H9 (cell line): ENCODE measurements around the gene ITGA11. TPM values are rescaled to one million over a fixed set of nuclear protein-coding genes. Genes with fewer than 3 reads are reported as not detected.

Experiments used
- DNase-seq: peaks from one replicate; pipeline ENCODE4 v3.0.0-alpha.2; 2017
- H2AFZ ChIP-seq: one replicate; pipeline ENCODE4 v1.6.1; 2013; ENCODE audit warnings: mild to moderate bottlenecking, low read length, control low read depth, moderate library complexity
- H2AK5ac ChIP-seq: 2 replicates; pipeline ENCODE4 v1.6.1; 2013; ENCODE audit warnings: low read length, control low read depth, mixed read lengths; ENCODE audit not compliant: insufficient read length
- H2BK120ac ChIP-seq: one replicate; pipeline ENCODE4 v1.6.1; 2013; ENCODE audit warnings: low read depth, mild to moderate bottlenecking, low read length, control low read depth, inconsistent platforms; ENCODE audit not compliant: poor library complexity, severe bottlenecking
- H2BK12ac ChIP-seq: 2 replicates; pipeline ENCODE4 v1.6.1; 2013; ENCODE audit warnings: low read length, control low read depth, mixed read lengths, low read depth; ENCODE audit not compliant: insufficient read length
- H2BK15ac ChIP-seq: 2 replicates; pipeline ENCODE4 v1.6.1; 2013; ENCODE audit warnings: low read depth, low read length, control low read depth
- H2BK20ac ChIP-seq: one replicate; pipeline ENCODE4 v1.6.1; 2013; ENCODE audit warnings: low read depth, mild to moderate bottlenecking, low read length, control low read depth, inconsistent platforms; ENCODE audit not compliant: poor library complexity, severe bottlenecking
- H2BK5ac ChIP-seq: 2 replicates; pipeline ENCODE4 v1.6.1; 2013; ENCODE audit warnings: low read length, control low read depth, mixed read lengths; ENCODE audit not compliant: insufficient read length
- H3K14ac ChIP-seq: 2 replicates; pipeline ENCODE4 v1.6.1; 2013; ENCODE audit warnings: low read length, control low read depth; ENCODE audit not compliant: insufficient read depth
- H3K18ac ChIP-seq: 2 replicates; pipeline ENCODE4 v1.6.1; 2013; ENCODE audit warnings: low read depth, mild to moderate bottlenecking, mixed read lengths, low read length, control low read depth; ENCODE audit not compliant: insufficient read length
- H3K23ac ChIP-seq: 2 replicates; pipeline ENCODE4 v1.6.1; 2013; ENCODE audit warnings: low read length, control low read depth, mixed read lengths, low read depth; ENCODE audit not compliant: insufficient read length
- H3K23me2 ChIP-seq: 2 replicates; pipeline ENCODE4 v1.6.1; 2013; ENCODE audit warnings: low read depth, mild to moderate bottlenecking, mixed read lengths, low read length, control low read depth; ENCODE audit not compliant: insufficient read length, poor library complexity, severe bottlenecking
- H3K27ac ChIP-seq: 2 replicates; pipeline ENCODE4 v1.5.1; 2013; ENCODE audit warnings: low read length, control low read depth, mixed read lengths, low read depth; ENCODE audit not compliant: insufficient read length
- H3K27me3 ChIP-seq: 2 replicates; pipeline ENCODE4 v1.6.1; 2013; ENCODE audit warnings: low read length, control low read depth, inconsistent platforms; ENCODE audit not compliant: insufficient read depth
- H3K4ac ChIP-seq: 2 replicates; pipeline ENCODE4 v1.6.1; 2013; ENCODE audit warnings: low read depth, mild to moderate bottlenecking, control low read depth, inconsistent platforms, low read length, moderate library complexity
- H3K4me1 ChIP-seq: 2 replicates; pipeline ENCODE4 v1.6.1; 2013; ENCODE audit warnings: low read length, control low read depth, inconsistent platforms; ENCODE audit not compliant: insufficient read depth
- H3K4me2 ChIP-seq: 2 replicates; pipeline ENCODE4 v1.6.1; 2013; ENCODE audit warnings: low read length, control low read depth, mixed read lengths; ENCODE audit not compliant: insufficient read length, insufficient read depth
- H3K56ac ChIP-seq: 2 replicates; pipeline ENCODE4 v1.6.1; 2013; ENCODE audit warnings: low read depth, mild to moderate bottlenecking, mixed read lengths, low read length, control low read depth; ENCODE audit not compliant: insufficient read length
- H3K79me1 ChIP-seq: 2 replicates; pipeline ENCODE4 v1.6.1; 2013; ENCODE audit warnings: low read depth, mild to moderate bottlenecking, moderate library complexity, low read length, control low read depth, inconsistent platforms; ENCODE audit not compliant: insufficient read depth, poor library complexity, severe bottlenecking
- H3K79me2 ChIP-seq: 2 replicates; pipeline ENCODE4 v1.6.1; 2013; ENCODE audit warnings: low read length, control low read depth, inconsistent platforms; ENCODE audit not compliant: insufficient read depth
- H3K9ac ChIP-seq: 2 replicates; pipeline ENCODE4 v1.6.1; 2013; ENCODE audit warnings: low read length, control low read depth, mixed read lengths; ENCODE audit not compliant: insufficient read length; ENCODE audit errors: extremely low read depth
- H3K9me3 ChIP-seq: one replicate; pipeline ENCODE4 v1.6.1; 2013; ENCODE audit warnings: low read depth, low read length, inconsistent platforms; ENCODE audit not compliant: control insufficient read depth
- H3T11ph ChIP-seq: one replicate; pipeline ENCODE4 v1.6.1; 2013; ENCODE audit warnings: mild to moderate bottlenecking, low read length, control low read depth, inconsistent platforms
- H4K20me1 ChIP-seq: one replicate; pipeline ENCODE4 v1.6.1; 2013; ENCODE audit not compliant: control insufficient read depth, insufficient read length, insufficient read depth
- H4K5ac ChIP-seq: 2 replicates; pipeline ENCODE4 v1.6.1; 2013; ENCODE audit warnings: low read depth, mild to moderate bottlenecking, mixed read lengths, low read length, control low read depth; ENCODE audit not compliant: insufficient read length
- H4K8ac ChIP-seq: replicated peaks from 2 replicates; pipeline ENCODE4 v1.6.1; 2013; ENCODE audit warnings: low read length, control low read depth, mixed read lengths, low read depth; ENCODE audit not compliant: insufficient read length
- H4K91ac ChIP-seq: 2 replicates; pipeline ENCODE4 v1.6.1; 2013; ENCODE audit warnings: low read depth, mild to moderate bottlenecking, moderate library complexity, mixed read lengths, low read length, control low read depth; ENCODE audit not compliant: insufficient read length
- H3K27ac Mint-ChIP-seq, 3 experiments: 2 replicates in 2 of 3; 3 replicates in 1 of 3; pipeline ENCODE4 v1.8.0; 2020 to 2021; ENCODE audit warnings: mixed read lengths in 3 of 3, mild to moderate bottlenecking in 1 of 3, moderate library complexity in 1 of 3
- H3K27me3 Mint-ChIP-seq: 2 replicates; pipeline ENCODE4 v1.8.0; 2021; ENCODE audit warnings: low read depth, mild to moderate bottlenecking, moderate library complexity, mixed read lengths
- H3K36me3 Mint-ChIP-seq, 3 experiments: 2 replicates in 2 of 3; 3 replicates in 1 of 3; pipeline ENCODE4 v1.8.0; 2020 to 2021; ENCODE audit warnings: low read depth in 3 of 3, mixed read lengths in 3 of 3; ENCODE audit not compliant: insufficient read depth in 1 of 3
- H3K4me1 Mint-ChIP-seq, 2 experiments: 2 replicates each; pipeline ENCODE4 v1.8.0; 2020; ENCODE audit warnings: mixed read lengths in 2 of 2
- H3K4me3 Mint-ChIP-seq, 2 experiments: 2 replicates in 1 of 2; 3 replicates in 1 of 2; pipeline ENCODE4 v1.8.0; 2020 to 2021; ENCODE audit warnings: mild to moderate bottlenecking in 2 of 2, mixed read lengths in 2 of 2, moderate library complexity in 1 of 2
- H3K9me3 Mint-ChIP-seq, 2 experiments: 2 replicates in 1 of 2; 3 replicates in 1 of 2; pipeline ENCODE4 v1.8.0; 2020; ENCODE audit warnings: mild to moderate bottlenecking in 2 of 2, mixed read lengths in 2 of 2, moderate library complexity in 1 of 2
- CTCF ChIP-seq: fragments of 200-600 bp; sonication (generic); conservative IDR thresholded peaks from 3 replicates; pipeline ENCODE4 v1.8.0; 2021; ENCODE audit warnings: antibody characterized with exemption, mild to moderate bottlenecking
- WGBS: extraction: QIAGEN DNeasy Blood & Tissue Kit; methylation state at CpG from one replicate; pipeline ENCODE4 v1.1.7; 2013; ENCODE audit warnings: missing lambda C conversion rate, low lambda C conversion rate, mixed read lengths; ENCODE audit not compliant: insufficient read length; ENCODE audit errors: extremely low coverage; 5-methylcytosine and 5-hydroxymethylcytosine counted together
- total RNA-seq: library from RNA; stranded (reverse); gene quantifications from 2 replicates; pipeline ENCODE4 v1.2.1, GENCODE V29; 2021

The ITGA11 gene
- total RNA-seq, 1 experiment from 2014 or later: 0.07 TPM

GRCh38 chr15:68354923-68355322, 77.0 kb downstream of the ITGA11 start:
- H3K27ac ChIP-seq: no peak overlapping the region
- H2BK5ac ChIP-seq: no peak overlapping the region
- H3K14ac ChIP-seq: no peak overlapping the region
- H4K91ac ChIP-seq: no peak overlapping the region
- no peak overlapping the region for H2AFZ ChIP-seq
- H3K23ac ChIP-seq: no peak overlapping the region
- H2BK20ac ChIP-seq: no peak overlapping the region
- no CpG with 5 or more reads among the region's 4 CpGs for WGBS
- no peak overlapping the region for H3K18ac ChIP-seq
- H3K27me3 ChIP-seq: no peaks in the 10 kb centered on the region
- peaks cover 2% of the 10 kb centered on the region; the same call in 1 of the 2 replicates for H3K27me3 Mint-ChIP-seq
- H3K9me3 ChIP-seq: no peaks in the 10 kb centered on the region
- H3K9ac ChIP-seq: no peak overlapping the region
- H3K9me3 Mint-ChIP-seq: peaks cover 13 to 15% of the 10 kb centered on the region in 2 experiments
- H3K56ac ChIP-seq: no peak overlapping the region
- no peaks in the 10 kb centered on the region for H4K20me1 ChIP-seq
- TF ChIP-seq CTCF: no peak
- no peaks in the 10 kb centered on the region for H3K79me1 ChIP-seq
- peaks cover 4 to 12% (median 9%) of the 10 kb centered on the region in 3 experiments; a peak in 5 of 7 replicates for H3K36me3 Mint-ChIP-seq
- no peak overlapping the region for H2BK12ac ChIP-seq
- H2BK120ac ChIP-seq: no peak overlapping the region
- DNase-seq: no peak
- H3K23me2 ChIP-seq: no peaks in the 10 kb centered on the region
- no peak overlapping the region for H4K5ac ChIP-seq
- H3T11ph ChIP-seq: no peak overlapping the region
- no peak overlapping the region for H3K27ac Mint-ChIP-seq
- H2AK5ac ChIP-seq: no peak overlapping the region
- no peak overlapping the region for H3K4ac ChIP-seq
- H3K79me2 ChIP-seq: no peaks in the 10 kb centered on the region
- no peaks in the 10 kb centered on the region for H3K4me1 ChIP-seq
- H3K4me3 Mint-ChIP-seq: no peak overlapping the region
- H3K4me1 Mint-ChIP-seq: no peaks in the 10 kb centered on the region; a peak in 1 of 4 replicates
- H4K8ac ChIP-seq: no peak overlapping the region
- H2BK15ac ChIP-seq: no peak overlapping the region
- H3K4me2 ChIP-seq: no peak overlapping the region
